Measurements from ENCODE around the gene SLC7A1.

- TF ChIP-seq, protein P1, sequence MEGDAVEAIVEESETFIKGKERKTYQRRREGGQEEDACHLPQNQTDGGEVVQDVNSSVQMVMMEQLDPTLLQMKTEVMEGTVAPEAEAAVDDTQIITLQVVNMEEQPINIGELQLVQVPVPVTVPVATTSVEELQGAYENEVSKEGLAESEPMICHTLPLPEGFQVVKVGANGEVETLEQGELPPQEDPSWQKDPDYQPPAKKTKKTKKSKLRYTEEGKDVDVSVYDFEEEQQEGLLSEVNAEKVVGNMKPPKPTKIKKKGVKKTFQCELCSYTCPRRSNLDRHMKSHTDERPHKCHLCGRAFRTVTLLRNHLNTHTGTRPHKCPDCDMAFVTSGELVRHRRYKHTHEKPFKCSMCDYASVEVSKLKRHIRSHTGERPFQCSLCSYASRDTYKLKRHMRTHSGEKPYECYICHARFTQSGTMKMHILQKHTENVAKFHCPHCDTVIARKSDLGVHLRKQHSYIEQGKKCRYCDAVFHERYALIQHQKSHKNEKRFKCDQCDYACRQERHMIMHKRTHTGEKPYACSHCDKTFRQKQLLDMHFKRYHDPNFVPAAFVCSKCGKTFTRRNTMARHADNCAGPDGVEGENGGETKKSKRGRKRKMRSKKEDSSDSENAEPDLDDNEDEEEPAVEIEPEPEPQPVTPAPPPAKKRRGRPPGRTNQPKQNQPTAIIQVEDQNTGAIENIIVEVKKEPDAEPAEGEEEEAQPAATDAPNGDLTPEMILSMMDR (IDR thresholded peaks at IDR 0.05 in 4 of 5, conservative IDR thresholded peaks at IDR 0.05 in 1 of 5) = no peak
- no peak for TF ChIP-seq POLR2A (IDR thresholded peaks at IDR 0.05)
Observed at GRCh38 chr13:29562786-29563438, 32.6 kb downstream of the SLC7A1 start.
